Right atrium auricular region (tissue), 2 donors: ENCODE data around the gene RBM33. TPM values are rescaled to one million over a fixed set of nuclear protein-coding genes. Genes with fewer than 3 reads are reported as not detected.

Experiments used
- DNase-seq: peaks from one replicate; pipeline ENCODE4 v3.0.0-alpha.2; 2019; ENCODE audit warnings: low spot score
- H3K27ac ChIP-seq, 2 donors: fragments of 200-600 bp; sonication (generic); 1 replicate in 1 of 2; 2 replicates in 1 of 2; pipeline ENCODE4 v1.5.1; 2016 to 2019
- H3K27me3 ChIP-seq, 2 donors: fragments of 200-600 bp; sonication (generic); one replicate each; pipeline versions ENCODE4 v1.5.1 to v1.6.0; 2017 to 2019
- H3K36me3 ChIP-seq: fragments of 200-600 bp; sonication (generic); one replicate; pipeline ENCODE4 v1.5.1; 2016
- H3K4me1 ChIP-seq, 2 donors: fragments of 200-600 bp; sonication (generic); one replicate each; pipeline versions ENCODE4 v1.5.1 to v1.6.0; 2017 to 2019
- H3K4me3 ChIP-seq, 2 donors: fragments of 200-600 bp; sonication (generic); 1 replicate in 1 of 2; 2 replicates in 1 of 2; pipeline ENCODE4 v1.5.1; 2017 to 2019; ENCODE audit warnings: mild to moderate bottlenecking in 1 of 2, moderate library complexity in 1 of 2
- H3K9me3 ChIP-seq, 2 donors: fragments of 200-600 bp; sonication (generic); one replicate each; pipeline ENCODE4 v1.5.1; 2019
- CTCF ChIP-seq, 2 donors: fragments of 200-600 bp; sonication (generic); IDR thresholded peaks; one replicate each; pipeline ENCODE4 v1.5.1; 2019; ENCODE audit warnings: antibody characterized with exemption in 2 of 2
- total RNA-seq, 2 donors: library from RNA; depleted of rRNA; stranded (reverse); fragments of >200 nt; gene quantifications; one replicate each; pipeline ENCODE4 v1.1.0, GENCODE V29; 2016

The RBM33 gene
- total RNA-seq, 2 donors from 2014 or later = 15.4 to 21.0 TPM

- TF ChIP-seq CTCF (IDR thresholded peaks at IDR 0.05) = no peak
- Histone ChIP-seq H3K4me3 (no peak overlapping the region), H3K36me3 (no peaks in the 10 kb centered on the region), H3K27me3 (no peaks in the 10 kb centered on the region), H3K27ac (no peak overlapping the region), H3K4me1 (no peaks in the 10 kb centered on the region), H3K9me3 (no peaks in the 10 kb centered on the region)
- DNase-seq = no peak
Measured at GRCh38 chr7:155829796-155830470, 185.5 kb downstream of the RBM33 start.

Other genes starting within 250 kb of the RBM33 start
- gene EN2, start 186.5 kb upstream of the RBM33 start, total RNA-seq = not detected
- not detected for gene CNPY1, start 98.1 kb upstream of the RBM33 start, total RNA-seq
- not detected for gene SHH, start 167.8 kb downstream of the RBM33 start, total RNA-seq